Inferior parietal cortex (tissue), 1 donor: ENCODE measurements around the gene OSBPL3.
"Not testable (repeated sequence)": the region's sequence is repeated elsewhere in the genome, so short reads cannot be mapped to it uniquely, and the experiment has no call there.

Source experiments
- DNase-seq: peaks from one replicate; pipeline ENCODE4 v3.0.0-alpha.2; 2016; ENCODE audit errors: extremely low spot score

OSBPL3 gene

GRCh38 chr7:24920451-24921361 lies 59.3 kb downstream of the OSBPL3 start:
- DNase-seq = no peak

- no peak for DNase-seq
These were observed 62.3 kb downstream of the OSBPL3 start for GRCh38 chr7:24917510-24918239.

- no peak for DNase-seq
These were observed 63.4 kb downstream of the OSBPL3 start for GRCh38 chr7:24916463-24917040.

- no peak for DNase-seq
These were observed 65.5 kb downstream of the OSBPL3 start for GRCh38 chr7:24914465-24914859.

GRCh38 chr7:24913801-24914464 lies 66.0 kb downstream of the OSBPL3 start:
- no peak for DNase-seq

GRCh38 chr7:24912874-24913514 lies 67.0 kb downstream of the OSBPL3 start:
- DNase-seq = no peak

- DNase-seq = no peak
These were observed 67.6 kb downstream of the OSBPL3 start for GRCh38 chr7:24912424-24912823.

- DNase-seq = no peak
These were observed 68.8 kb downstream of the OSBPL3 start for GRCh38 chr7:24911213-24911603.

GRCh38 chr7:24910551-24911212 lies 69.3 kb downstream of the OSBPL3 start:
- DNase-seq = no peak

- no peak for DNase-seq
These were observed 71.3 kb downstream of the OSBPL3 start for GRCh38 chr7:24908727-24909126.

GRCh38 chr7:24908166-24908565 lies 71.8 kb downstream of the OSBPL3 start:
- no peak for DNase-seq

GRCh38 chr7:24907311-24907886 lies 72.6 kb downstream of the OSBPL3 start:
- DNase-seq = no peak

GRCh38 chr7:24905996-24906770 lies 73.8 kb downstream of the OSBPL3 start:
- no peak for DNase-seq

GRCh38 chr7:24903992-24904391 lies 76.0 kb downstream of the OSBPL3 start:
- DNase-seq = not testable (repeated sequence)

- no peak for DNase-seq
These were observed 76.4 kb downstream of the OSBPL3 start for GRCh38 chr7:24903559-24903958.

- no peak for DNase-seq
These were observed 77.0 kb downstream of the OSBPL3 start for GRCh38 chr7:24902931-24903330.

GRCh38 chr7:24902276-24902675 lies 77.7 kb downstream of the OSBPL3 start:
- no peak for DNase-seq

- no peak for DNase-seq
These were observed 80.1 kb downstream of the OSBPL3 start for GRCh38 chr7:24899905-24900304.

GRCh38 chr7:24899161-24899560 lies 80.8 kb downstream of the OSBPL3 start:
- DNase-seq = no peak

GRCh38 chr7:24898691-24899090 lies 81.3 kb downstream of the OSBPL3 start:
- DNase-seq = no peak
